ENCODE measurements around the gene SNRNP70. TPM values are rescaled to one million over a fixed set of nuclear protein-coding genes. Genes with fewer than 3 reads are reported as not detected.

Gene SNRNP70
- total and polyA plus RNA-seq, 2 of the 13 experiments (the other 11 are each of a cell fraction or from before 2014, with no cell fraction given), result 150 to 210 TPM

- TF ChIP-seq ZMYM3 (CRISPR knock-in tag; IDR thresholded peaks at IDR 0.05), result no peak
- TF ChIP-seq KDM2A (CRISPR knock-in tag; IDR thresholded peaks at IDR 0.05; ENCODE audit: borderline replicate concordance, low read depth), result peak; percentile 80
- TF ChIP-seq, protein P1, sequence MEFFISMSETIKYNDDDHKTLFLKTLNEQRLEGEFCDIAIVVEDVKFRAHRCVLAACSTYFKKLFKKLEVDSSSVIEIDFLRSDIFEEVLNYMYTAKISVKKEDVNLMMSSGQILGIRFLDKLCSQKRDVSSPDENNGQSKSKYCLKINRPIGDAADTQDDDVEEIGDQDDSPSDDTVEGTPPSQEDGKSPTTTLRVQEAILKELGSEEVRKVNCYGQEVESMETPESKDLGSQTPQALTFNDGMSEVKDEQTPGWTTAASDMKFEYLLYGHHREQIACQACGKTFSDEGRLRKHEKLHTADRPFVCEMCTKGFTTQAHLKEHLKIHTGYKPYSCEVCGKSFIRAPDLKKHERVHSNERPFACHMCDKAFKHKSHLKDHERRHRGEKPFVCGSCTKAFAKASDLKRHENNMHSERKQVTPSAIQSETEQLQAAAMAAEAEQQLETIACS (CRISPR knock-in tag; IDR thresholded peaks at IDR 0.05), result peak; percentile 89
- TF ChIP-seq HOXD1 (CRISPR knock-in tag; IDR thresholded peaks at IDR 0.05), result no peak
- TF ChIP-seq, protein P2, sequence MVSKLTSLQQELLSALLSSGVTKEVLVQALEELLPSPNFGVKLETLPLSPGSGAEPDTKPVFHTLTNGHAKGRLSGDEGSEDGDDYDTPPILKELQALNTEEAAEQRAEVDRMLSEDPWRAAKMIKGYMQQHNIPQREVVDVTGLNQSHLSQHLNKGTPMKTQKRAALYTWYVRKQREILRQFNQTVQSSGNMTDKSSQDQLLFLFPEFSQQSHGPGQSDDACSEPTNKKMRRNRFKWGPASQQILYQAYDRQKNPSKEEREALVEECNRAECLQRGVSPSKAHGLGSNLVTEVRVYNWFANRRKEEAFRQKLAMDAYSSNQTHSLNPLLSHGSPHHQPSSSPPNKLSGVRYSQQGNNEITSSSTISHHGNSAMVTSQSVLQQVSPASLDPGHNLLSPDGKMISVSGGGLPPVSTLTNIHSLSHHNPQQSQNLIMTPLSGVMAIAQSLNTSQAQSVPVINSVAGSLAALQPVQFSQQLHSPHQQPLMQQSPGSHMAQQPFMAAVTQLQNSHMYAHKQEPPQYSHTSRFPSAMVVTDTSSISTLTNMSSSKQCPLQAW (CRISPR knock-in tag; IDR thresholded peaks at IDR 0.05), result peak; percentile 71; the same call in 1 of the 2 replicates
- TF ChIP-seq JARID2 (CRISPR knock-in tag; IDR thresholded peaks at IDR 0.05; ENCODE audit: insufficient replicate concordance), result peak; percentile 83
Measured at GRCh38 chr19:49150106-49150943, 65.1 kb downstream of the SNRNP70 start (continued).

GRCh38 chr19:49150944-49151243 is 65.6 kb downstream of the SNRNP70 start:
- TF ChIP-seq SP2 (CRISPR knock-in tag; IDR thresholded peaks at IDR 0.05) (no peak), DR1 (CRISPR knock-in tag; IDR thresholded peaks at IDR 0.05) (0 out of 2 replicates have a peak, but pooled peaks have one; percentile 0)
- FAIRE-seq (no peak), ATAC-seq (no peak), DNase-seq (ENCODE audit: low spot score) (no peak)
- BruUV-seq (replicated peaks), result no TSS peak
- intact Hi-C loops (cut with micrococcal nuclease; ENCODE audit: unreplicated experiment), result loop anchor here (10.0 kb wide), 1 partner anchor 54 kb away; no protein-coding TSS in a partner anchor
- Histone ChIP-seq H3K27ac (ENCODE audit: extremely low read length, insufficient read depth, low read length) (peak overlapping the region; percentile 77), H2AFZ (ENCODE audit: low read length) (no peak overlapping the region), H3K27me3 (ENCODE audit: control insufficient read depth in 1 of 2, insufficient read depth in 2 of 2, low read length in 2 of 2) (no peaks in the 10 kb centered on the region; a peak in 2 of 5 replicates), H3K36me3 (replicated peaks in 1 of 2; ENCODE audit: control insufficient read depth in 1 of 2, insufficient read depth in 2 of 2, low read length in 2 of 2) (no peaks in the 10 kb centered on the region), H4K20me1 (ENCODE audit: insufficient read depth, low read length) (no peaks in the 10 kb centered on the region), H3K4me3 (replicated peaks in 1 of 3; ENCODE audit: insufficient read depth in 1 of 3, low read depth in 2 of 3, low read length in 3 of 3) (peak overlapping the region in 2 of 3 experiments; percentile 53 to 86; a peak in 4 of 6 replicates), H3K9me3 (ENCODE audit: low read length) (no peaks in the 10 kb centered on the region), H3K79me2 (ENCODE audit: insufficient read depth, low read length) (no peaks in the 10 kb centered on the region), H3K4me1 (ENCODE audit: insufficient read depth, low read length) (peaks cover 64% of the 10 kb centered on the region), H3K4me2 (ENCODE audit: low read depth, low read length) (peak overlapping the region; percentile 94), H3K9ac (ENCODE audit: insufficient read depth, low read depth, low read length) (no peak overlapping the region)
- ChIA-PET CTCF (ENCODE audit: low intra/inter-chr PET ratio, low total read pairs) (no interaction called here), POLR2A (interaction anchor here (1.1 to 3.2 kb wide), 4 partner anchors 25 to 157 kb away, joined by 5 to 14 read pairs (median 8); partner anchors contain the start of genes GYS1, LIN7B and RUVBL2)
- in situ Hi-C loops (cut with HindIII; ENCODE audit: extremely low pct_ligation_motif_present, low pct_unique_long_range_greater_than_20kb), result loop anchor here (5.0 kb wide), 1 partner anchor 34 kb away; the partner anchor contains the start of genes C19orf73 and PPFIA3
- WGBS (ENCODE audit: low lambda C conversion rate), result 65% methylated on average over 16 of the region's 16 CpGs
